Retinal pigment epithelial cell (primary cell): ENCODE data around the gene TUB.
A peak's percentile ranks its signal among the peaks of the same experiment; 100 is the strongest.

ENCODE experiments used
- DNase-seq: peaks from one replicate; pipeline ENCODE4 v3.0.0-alpha.2; 2010; ENCODE audit warnings: low read depth
- H3K4me3 ChIP-seq: 2 replicates; pipeline ENCODE4 v1.5.1; 2011; ENCODE audit warnings: mild to moderate bottlenecking, low read length, control low read depth, moderate library complexity
- TF ChIP-seq, protein P1 (sequence below): conservative IDR thresholded peaks from 2 replicates; pipeline ENCODE4 v1.5.1; 2011; ENCODE audit warnings: low read depth, low read length, control low read depth, inconsistent platforms

TUB gene

DNA sequence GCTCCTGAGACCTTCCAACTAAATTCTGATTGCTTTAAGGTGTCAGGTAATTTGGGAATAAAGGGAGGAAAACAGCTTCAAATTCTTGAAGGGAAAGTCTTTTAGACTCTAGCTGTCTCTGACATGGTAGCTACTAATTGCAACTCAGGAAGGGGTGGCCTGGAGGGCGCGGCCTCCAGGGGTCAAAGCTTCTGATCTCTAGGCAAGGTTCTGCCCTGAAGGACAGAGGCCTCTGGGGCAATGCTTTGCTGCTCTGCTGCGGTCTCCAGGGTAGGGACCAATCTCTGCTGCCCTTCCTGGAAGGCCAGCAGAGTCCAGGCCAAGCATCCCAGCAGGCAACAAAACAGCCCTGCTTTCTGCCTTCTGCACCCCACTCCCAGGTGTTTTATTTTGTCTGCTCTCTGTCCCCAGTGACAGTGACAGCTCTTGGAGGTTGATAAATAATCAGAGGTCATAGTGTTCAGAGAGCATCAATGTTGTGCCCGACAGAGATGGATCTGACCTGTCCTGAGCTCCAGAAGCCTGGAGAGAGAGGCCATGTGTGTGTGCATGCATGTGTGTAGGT is 1.8 kb upstream of the TUB start:
- DNase-seq = no peak
- H3K4me3 ChIP-seq = no peak overlapping the region
- TF ChIP-seq, protein P1, sequence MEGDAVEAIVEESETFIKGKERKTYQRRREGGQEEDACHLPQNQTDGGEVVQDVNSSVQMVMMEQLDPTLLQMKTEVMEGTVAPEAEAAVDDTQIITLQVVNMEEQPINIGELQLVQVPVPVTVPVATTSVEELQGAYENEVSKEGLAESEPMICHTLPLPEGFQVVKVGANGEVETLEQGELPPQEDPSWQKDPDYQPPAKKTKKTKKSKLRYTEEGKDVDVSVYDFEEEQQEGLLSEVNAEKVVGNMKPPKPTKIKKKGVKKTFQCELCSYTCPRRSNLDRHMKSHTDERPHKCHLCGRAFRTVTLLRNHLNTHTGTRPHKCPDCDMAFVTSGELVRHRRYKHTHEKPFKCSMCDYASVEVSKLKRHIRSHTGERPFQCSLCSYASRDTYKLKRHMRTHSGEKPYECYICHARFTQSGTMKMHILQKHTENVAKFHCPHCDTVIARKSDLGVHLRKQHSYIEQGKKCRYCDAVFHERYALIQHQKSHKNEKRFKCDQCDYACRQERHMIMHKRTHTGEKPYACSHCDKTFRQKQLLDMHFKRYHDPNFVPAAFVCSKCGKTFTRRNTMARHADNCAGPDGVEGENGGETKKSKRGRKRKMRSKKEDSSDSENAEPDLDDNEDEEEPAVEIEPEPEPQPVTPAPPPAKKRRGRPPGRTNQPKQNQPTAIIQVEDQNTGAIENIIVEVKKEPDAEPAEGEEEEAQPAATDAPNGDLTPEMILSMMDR = no peak

DNA sequence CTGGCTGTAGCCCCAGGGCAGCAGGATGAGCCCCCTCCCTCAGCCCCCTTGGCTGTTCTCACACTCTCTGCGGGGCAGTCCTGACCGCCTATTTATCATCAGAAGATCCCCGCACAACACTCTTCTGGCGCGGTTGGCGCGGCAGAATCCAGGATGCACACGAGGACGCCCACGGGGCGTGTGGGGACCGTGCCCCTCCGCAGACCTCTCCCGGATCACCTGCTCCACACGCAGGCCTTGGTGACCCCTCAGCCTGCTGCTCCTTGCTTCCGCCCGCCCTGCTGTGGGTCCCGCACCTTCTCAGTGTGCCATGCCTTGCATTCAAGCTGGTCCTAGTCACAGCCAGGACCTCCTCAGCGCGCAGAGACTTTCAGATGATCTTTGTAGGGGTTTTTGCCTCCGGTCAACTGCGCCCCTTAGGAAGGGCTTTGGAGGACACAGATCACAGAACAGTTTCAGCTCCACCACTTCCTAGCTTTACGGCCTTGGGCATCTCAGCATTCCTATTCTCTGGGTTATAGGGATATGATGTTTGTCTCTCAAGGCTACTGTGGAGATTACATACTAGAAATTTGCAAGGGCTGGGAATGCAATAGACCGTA is 841 bp upstream of the TUB start:
- peak overlapping the region; percentile 51 for H3K4me3 ChIP-seq
- TF ChIP-seq, protein P1 = no peak
- no peak for DNase-seq

DNA sequence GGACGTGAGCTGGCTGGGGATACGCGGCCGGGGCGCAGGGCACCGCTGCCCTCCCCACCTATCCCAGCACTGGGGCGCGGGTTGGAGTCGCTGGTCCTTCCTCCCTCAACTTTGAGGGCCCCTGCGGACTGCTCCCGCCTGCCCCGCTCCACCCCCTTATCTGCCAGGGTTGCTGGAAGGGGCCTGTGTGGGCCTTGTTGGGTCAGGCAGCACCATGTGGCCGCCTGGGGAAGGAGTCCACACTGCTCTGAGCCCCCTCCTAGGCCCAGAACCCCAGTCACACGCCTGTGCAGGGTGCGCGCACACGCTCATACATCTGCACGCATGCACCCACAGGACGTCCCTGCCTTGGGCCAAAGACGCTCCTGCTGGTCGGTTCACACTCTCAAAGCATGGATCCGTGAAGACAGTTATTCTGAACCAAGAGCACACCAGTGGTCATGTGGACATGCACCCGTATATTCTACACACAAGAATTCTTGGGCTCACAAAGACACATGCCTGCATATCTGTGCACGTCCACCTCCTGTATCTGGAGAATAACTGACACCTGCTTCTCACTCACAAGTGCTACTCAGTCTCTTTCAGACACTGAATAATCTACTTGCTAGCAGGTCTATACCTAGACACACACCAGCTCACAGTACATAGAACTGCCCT is 710 bp downstream of the TUB start:
- no peak for DNase-seq
- TF ChIP-seq, protein P1 = no peak
- H3K4me3 ChIP-seq = peak overlapping the region; percentile 40

DNA sequence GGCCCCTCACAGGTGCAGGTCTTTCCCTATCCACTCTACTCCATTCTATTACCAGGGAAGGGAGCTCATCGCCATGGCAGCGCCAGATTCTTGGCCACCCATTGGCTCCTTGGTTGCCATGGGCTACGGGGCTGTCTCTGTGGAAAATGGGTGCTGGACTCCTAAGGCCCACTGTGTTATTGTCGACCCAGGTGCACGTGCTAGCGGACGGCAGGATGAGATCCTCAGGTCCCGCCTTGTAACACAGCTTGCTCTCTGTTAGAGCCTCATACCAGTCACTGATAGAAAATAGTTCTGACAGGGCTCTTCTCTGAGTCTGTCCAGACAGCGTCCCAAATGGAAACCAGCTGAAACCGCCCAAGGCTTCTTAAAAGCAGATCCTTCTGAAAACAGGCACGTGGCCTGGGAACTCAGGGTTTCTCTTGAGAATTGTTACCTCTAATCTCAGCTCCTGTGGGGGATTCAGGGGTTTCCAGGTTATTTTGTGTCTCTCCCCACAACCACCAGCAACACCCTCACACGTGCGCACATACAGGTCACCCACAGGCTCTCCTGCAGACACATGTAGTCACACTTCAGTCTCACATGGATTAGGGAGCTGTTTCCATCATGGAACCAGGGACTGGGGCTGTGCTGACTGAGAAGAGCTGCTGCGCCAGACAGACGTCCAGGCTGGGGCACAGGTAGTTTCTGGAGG is 1.5 kb downstream of the TUB start:
- no peak overlapping the region for H3K4me3 ChIP-seq
- TF ChIP-seq, protein P1 = no peak

DNA sequence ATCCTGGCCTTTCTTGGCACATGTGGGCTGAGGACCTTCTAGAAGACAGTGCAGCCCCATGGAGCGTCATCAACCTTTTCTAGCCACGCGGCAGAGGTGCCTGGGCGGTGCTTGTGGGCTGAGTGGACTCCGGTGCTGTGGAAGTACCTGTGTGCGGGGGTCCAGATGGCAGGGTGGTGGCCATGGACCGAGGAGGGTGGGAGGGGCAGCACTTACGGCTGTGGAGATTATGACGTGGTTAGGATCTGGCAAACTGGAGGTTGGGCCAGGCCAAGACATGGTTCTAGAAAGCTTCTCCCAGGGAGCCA is 2.0 kb downstream of the TUB start:
- H3K4me3 ChIP-seq = no peak overlapping the region
- TF ChIP-seq, protein P1 = no peak
- DNase-seq = no peak

More for the DNA sequence above, 1.5 kb downstream of the TUB start:
- no peak for DNase-seq

DNA sequence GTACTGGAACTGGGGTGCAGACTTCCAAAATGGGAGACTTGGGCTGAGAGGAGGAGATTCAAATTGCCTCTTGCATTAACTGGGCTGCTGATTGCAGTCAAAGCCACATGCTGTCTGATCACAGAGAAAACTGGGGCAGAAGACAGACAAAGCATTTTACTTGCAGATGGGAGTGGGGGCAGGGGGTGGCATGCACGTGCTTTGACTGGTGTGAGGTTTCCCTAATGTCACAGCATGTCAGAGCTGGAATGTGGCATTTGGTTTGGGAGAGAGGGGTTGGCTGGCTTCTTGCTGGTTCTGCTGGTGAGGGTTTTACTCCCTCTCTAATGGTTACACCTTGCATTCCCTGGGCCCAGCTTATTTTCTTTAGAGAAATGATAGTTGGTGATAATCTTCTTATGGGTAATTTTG is 2.9 kb downstream of the TUB start:
- no peak for DNase-seq
- TF ChIP-seq, protein P1 = no peak
- H3K4me3 ChIP-seq = no peak overlapping the region
